DLD1 (cell line): Measurements from ENCODE around the gene ADCY10.
"Not testable (repeated sequence)": the region's sequence is repeated elsewhere in the genome, so short reads cannot be mapped to it uniquely, and the experiment has no call there.

Experiments used
- in situ Hi-C: cut with HindIII; loops from 2 replicates; pipeline ENCODE4 v1.10.0; 2017; ENCODE audit warnings: low sequenced_read_pairs

The ADCY10 gene

GRCh38 chr1:167882376-167882775, 31.6 kb downstream of the ADCY10 start:
- in situ Hi-C loops = no loop called here

- in situ Hi-C loops = no loop called here
These were observed 32.1 kb downstream of the ADCY10 start for GRCh38 chr1:167881786-167882185.

- in situ Hi-C loops = no loop called here
These were observed 32.9 kb downstream of the ADCY10 start for GRCh38 chr1:167881069-167881468.

GRCh38 chr1:167880580-167881021, 33.3 kb downstream of the ADCY10 start:
- in situ Hi-C loops = no loop called here

- in situ Hi-C loops = no loop called here
These were observed 34.4 kb downstream of the ADCY10 start for GRCh38 chr1:167879508-167879907.

- in situ Hi-C loops = no loop called here
These were observed 35.4 kb downstream of the ADCY10 start for GRCh38 chr1:167878372-167879160.

- in situ Hi-C loops = no loop called here
These were observed 37.2 kb downstream of the ADCY10 start for GRCh38 chr1:167876597-167877175.

GRCh38 chr1:167871331-167871730, 42.6 kb downstream of the ADCY10 start:
- in situ Hi-C loops = no loop called here

GRCh38 chr1:167869157-167870001, 44.6 kb downstream of the ADCY10 start:
- in situ Hi-C loops = not testable (repeated sequence)

- in situ Hi-C loops = not testable (repeated sequence)
These were observed 47.1 kb downstream of the ADCY10 start for GRCh38 chr1:167866739-167867414.

- in situ Hi-C loops = not testable (repeated sequence)
These were observed 47.6 kb downstream of the ADCY10 start for GRCh38 chr1:167866326-167866725.

- in situ Hi-C loops = not testable (repeated sequence)
These were observed 48.1 kb downstream of the ADCY10 start for GRCh38 chr1:167865804-167866308.

GRCh38 chr1:167865193-167865592, 48.7 kb downstream of the ADCY10 start:
- in situ Hi-C loops = not testable (repeated sequence)

- in situ Hi-C loops = no loop called here
These were observed 49.4 kb downstream of the ADCY10 start for GRCh38 chr1:167864392-167865032.

GRCh38 chr1:167863921-167864279, 50.0 kb downstream of the ADCY10 start:
- in situ Hi-C loops = no loop called here

- in situ Hi-C loops = not testable (repeated sequence)
These were observed 50.6 kb downstream of the ADCY10 start for GRCh38 chr1:167863191-167863920.

GRCh38 chr1:167862432-167863076, 51.4 kb downstream of the ADCY10 start:
- in situ Hi-C loops = no loop called here

- in situ Hi-C loops = no loop called here
These were observed 52.1 kb downstream of the ADCY10 start for GRCh38 chr1:167861664-167862381.
